NCI-H345 (cell line): ENCODE data around the gene CCM2L.

ENCODE experiments used
- DNase-seq: peaks from one replicate; lab custom pipeline; 2025; lab: John Stamatoyannopoulos, UW

Gene CCM2L

DNA sequence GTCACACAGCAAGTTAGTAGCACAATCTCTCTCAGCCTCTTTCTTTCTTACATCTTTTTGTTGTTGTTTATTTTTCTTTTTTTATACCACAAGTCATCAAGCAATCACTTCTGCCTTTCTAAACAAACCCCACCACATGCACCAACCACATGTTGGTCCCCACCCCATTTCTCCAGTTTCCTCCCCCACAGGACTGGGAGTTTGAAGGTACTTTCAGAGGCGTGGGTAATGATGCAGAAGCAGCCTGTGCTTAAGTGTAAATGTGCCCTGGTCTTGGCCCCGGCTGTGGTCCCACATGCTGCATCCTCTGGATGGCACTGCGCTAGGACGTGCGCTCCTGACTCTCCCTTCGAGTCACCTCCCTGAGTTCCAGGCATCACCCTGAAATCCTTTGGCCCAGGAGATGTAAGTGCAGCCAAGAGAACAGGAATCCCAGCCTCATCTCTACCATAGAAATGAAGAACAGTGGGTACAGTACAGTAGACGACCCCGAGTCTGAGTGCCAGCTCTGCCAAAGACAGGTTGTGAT lies 47.5 kb downstream of the CCM2L start:
- DNase-seq = no peak

DNA sequence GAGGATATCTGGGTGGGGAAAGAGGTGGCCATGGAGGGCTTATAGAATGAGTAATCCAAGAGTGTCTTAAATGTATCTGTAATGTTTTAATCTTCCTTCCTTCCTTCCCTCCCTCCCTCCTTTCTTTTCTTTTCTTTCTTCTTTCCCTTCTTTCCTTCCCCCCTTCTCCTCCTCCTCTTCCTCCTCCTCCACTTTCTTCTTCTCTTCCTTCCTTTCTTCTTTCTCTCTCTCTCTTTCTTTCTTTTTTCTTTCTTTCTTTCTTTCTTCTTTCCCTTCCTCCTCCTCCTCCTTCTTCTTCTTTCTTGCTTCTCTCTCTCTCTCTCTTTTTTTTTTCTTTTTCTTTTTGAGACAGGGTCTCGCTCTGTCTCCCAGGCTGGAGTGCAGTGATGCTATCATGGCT lies 49.0 kb downstream of the CCM2L start:
- DNase-seq = no peak

- no peak for DNase-seq
These were observed 52.5 kb downstream of the CCM2L start for GRCh38 chr20:32062776-32063170.

DNA sequence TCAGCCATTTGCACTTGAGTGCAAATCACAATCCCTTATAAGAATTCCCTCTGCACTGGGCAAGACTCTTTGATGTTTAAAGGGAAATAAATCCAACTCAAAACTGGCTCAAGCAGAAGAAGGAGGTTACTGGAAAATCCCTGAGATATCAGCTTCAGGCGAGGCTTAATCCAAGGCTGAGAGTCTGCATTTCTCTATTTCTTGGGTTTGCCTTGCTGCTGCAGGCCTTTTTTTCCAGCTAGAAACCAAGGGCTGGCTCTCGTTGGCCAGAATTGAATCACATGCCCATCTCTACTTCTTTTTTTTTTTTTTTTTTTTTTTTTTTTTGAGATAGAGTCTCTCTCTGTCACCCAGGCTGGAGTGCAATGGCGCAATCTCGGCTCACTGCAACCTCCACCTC lies 53.5 kb downstream of the CCM2L start:
- no peak for DNase-seq

DNA sequence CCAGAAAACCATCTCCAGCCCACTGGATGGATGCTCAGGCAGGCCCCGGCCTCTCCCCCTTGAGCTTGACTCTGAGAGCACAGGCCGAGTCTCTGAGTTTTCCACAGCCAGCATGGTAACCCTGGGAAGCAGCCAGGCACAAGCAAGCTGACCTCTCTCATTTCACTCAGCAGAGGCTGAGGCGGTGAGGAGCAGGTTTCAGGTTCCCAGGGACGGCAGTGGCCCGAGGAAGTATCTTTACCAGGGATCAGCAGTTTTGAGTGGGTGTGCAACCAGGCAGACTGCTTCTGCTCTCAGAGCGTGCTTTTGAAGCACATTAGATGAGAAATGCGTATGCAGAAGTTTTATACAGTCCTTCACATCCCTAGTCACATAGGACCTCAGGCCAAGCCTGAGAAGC lies 54.4 kb downstream of the CCM2L start:
- DNase-seq = no peak

- DNase-seq = no peak
These were observed 57.1 kb downstream of the CCM2L start for GRCh38 chr20:32067234-32067821.

DNA sequence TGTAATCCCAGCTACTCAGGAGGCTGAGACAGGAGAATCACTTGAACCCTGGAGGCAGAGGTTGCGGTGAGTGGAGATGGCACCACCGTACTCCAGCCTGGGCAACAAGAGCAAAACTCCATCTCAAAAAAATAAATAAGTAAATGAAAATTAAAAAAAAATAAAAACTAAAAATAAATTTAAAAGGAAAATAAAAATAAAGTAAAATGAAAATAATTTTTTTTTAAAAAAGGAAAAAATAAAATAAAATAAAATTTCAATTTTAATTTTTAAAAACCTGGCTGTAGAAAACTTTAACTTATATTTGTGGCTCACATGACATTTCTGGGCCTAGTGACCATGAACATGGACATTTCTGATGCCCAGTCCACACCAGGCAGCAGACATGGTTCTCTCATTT lies 57.9 kb downstream of the CCM2L start:
- DNase-seq = no peak

DNA sequence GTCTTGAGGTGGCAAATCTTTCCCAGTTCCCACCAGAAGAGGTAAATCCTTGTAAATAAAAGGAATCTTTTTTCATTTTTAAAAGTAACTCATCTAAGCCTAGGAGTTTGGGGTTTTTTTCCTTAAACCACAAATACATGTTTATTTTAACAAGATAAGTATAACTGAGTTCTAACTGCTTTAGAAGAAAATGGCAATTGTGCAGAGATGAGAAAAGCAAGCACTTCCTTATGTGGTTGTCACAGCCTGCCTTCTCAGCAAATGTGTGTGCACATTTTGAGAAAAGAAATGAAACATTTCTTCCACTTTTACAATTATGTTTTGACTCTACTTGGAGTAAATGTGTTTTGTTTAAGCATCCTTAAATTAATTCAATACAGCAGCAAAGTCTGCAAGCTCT lies 59.5 kb downstream of the CCM2L start:
- no peak for DNase-seq

DNA sequence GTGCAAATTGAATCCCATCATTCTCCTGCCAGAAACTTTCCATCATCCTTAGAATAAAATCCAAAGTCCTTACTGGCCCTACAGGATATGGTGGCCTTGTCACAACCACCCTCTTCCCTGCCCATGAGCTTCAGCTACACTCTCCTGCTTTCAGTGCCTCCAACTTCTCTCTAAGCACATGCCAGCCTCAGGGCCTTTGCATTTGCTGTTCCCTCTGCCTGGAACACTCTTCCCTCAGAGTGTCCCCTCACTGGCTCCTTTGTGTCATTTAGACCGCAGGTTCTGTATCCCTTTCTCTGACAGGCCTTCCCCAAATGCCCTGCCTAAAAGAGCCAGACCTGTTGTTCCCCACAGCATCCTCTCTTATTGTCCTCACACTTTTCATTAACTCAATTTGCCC lies 60.0 kb downstream of the CCM2L start:
- no peak for DNase-seq

DNA sequence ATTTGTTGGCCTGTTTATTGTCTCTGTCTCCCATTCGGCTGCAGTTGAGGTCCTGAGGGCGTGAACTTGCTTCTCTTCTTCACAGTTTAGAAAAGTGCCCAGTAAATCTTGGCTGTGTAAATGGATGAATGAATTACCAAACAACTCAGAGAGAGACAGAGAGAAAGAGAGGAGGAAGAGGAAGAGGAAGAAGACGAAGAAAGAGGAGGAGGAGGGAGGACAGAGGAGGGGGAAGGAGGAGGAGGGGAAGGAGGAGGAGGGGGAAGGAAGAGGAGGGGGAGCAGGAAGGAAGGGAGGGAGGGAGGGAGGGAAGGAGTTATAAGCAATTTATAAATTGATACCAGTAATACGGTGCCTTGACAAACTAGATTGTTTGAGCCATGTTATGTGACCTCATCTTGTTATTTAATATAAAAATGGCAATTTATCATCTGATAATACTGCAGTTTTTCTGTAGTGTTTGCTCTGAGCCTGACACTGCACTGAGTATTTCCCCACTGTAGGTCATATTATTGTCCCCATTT lies 60.5 kb downstream of the CCM2L start:
- no peak for DNase-seq

- no peak for DNase-seq
These were observed 61.3 kb downstream of the CCM2L start for GRCh38 chr20:32071395-32072167.

GRCh38 chr20:32072168-32072750 lies 62.0 kb downstream of the CCM2L start:
- peak; percentile 31 for DNase-seq

DNA sequence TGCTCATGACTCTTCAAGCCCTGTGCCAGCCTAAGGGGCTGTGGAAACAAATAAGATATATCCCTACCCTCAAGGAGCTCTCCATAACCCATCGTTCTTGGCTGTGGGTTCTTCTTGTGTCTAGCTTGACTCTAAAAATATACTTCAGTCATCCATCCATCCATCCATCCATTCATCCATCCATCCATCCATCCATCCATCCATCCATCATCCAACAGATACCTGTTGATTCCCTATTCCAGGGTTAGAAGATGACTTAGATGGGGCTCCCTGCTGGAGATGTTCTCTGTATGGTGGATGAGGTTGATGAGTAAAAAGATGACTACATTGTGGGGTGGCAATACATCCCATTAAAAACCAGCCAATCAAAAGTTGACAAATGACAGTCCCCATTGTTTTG lies 65.3 kb downstream of the CCM2L start:
- no peak for DNase-seq

DNA sequence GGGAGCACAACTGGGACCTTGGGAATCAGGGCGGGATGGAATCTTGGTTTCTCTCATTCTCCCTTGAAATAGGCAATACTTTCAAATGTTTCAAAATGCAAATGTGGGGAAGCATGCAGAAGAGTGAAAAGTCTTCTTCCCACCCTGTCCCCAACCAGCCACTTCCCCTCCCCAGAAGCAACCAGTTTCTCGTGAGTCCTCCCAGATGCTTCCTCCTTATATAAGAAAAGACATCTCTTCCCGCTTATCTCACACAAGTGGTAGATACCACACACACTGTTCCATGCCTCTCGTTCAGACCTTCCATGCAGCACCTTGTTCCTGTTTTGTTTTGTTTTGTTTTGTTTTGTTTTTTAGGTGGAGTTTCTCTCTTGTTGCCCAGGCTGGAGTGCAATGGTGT lies 67.0 kb downstream of the CCM2L start:
- no peak for DNase-seq

- no peak for DNase-seq
These were observed 68.1 kb downstream of the CCM2L start for GRCh38 chr20:32078322-32078721.

- no peak for DNase-seq
These were observed 68.6 kb downstream of the CCM2L start for GRCh38 chr20:32078791-32079190.

DNA sequence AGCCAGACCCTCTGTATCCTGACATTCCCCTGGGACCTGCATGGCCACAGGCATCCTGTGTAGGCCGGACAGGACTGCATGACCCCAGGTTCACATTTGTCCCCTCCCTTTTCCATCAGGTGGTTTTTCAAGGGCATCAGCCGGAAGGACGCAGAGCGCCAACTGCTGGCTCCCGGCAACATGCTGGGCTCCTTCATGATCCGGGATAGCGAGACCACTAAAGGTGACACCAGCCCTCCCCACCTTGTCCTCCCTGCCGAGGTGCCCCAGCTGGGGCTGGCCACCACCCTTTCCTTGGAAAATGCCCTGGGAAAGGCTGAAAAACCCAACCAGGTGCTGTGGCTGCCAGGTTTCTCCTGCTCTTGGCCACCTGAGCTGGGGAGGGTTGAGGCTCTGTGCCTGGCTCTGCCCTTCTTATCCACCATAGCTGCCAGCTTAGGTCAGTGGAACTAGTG lies 69.4 kb downstream of the CCM2L start:
- DNase-seq = no peak

GRCh38 chr20:32080783-32081182 lies 70.5 kb downstream of the CCM2L start:
- no peak for DNase-seq
